A673 (cell line): ENCODE measurements around the gene TTC19. TPM values are rescaled to one million over a fixed set of nuclear protein-coding genes. Genes with fewer than 3 reads are reported as not detected.
"Not testable (repeated sequence)": the region's sequence is repeated elsewhere in the genome, so short reads cannot be mapped to it uniquely, and the experiment has no call there.

ENCODE experiments used
- BruUV-seq: library from RNA; stranded (reverse); fragments of 400-500 nt; replicated peaks from 2 replicates; lab custom pipeline; 2021; lab: Mats Ljungman, UMichigan
- CTCF ChIA-PET: fragments of 300-600 bp; sonication (Branson Sonifier 250); formaldehyde crosslinking; loops from one replicate; lab custom pipeline; 2022; ENCODE audit warnings: antibody characterized with exemption; lab: Charles Lee
- POLR2A ChIA-PET: fragments of 300-600 bp; sonication (Branson Sonifier 250); formaldehyde crosslinking; loops from one replicate; lab custom pipeline; 2022; ENCODE audit warnings: antibody characterized with exemption; ENCODE audit not compliant: low non-redundant PET; lab: Charles Lee
- DNase-seq: peaks from one replicate; pipeline ENCODE4 v3.0.0-alpha.2; 2015; ENCODE audit warnings: low spot score
- H3K27ac ChIP-seq: fragments of 200-600 bp; sonication (generic); 2 replicates; pipeline ENCODE4 v1.5.1; 2016; ENCODE audit warnings: mixed run types, low read depth, mild to moderate bottlenecking, mixed read lengths, antibody characterized with exemption, low read length; ENCODE audit not compliant: poor library complexity, severe bottlenecking
- H3K27me3 ChIP-seq: fragments of 200-600 bp; sonication (generic); replicated peaks from 2 replicates; pipeline ENCODE4 v1.6.1; 2017; ENCODE audit warnings: mixed run types, low read depth, mild to moderate bottlenecking, mixed read lengths, antibody characterized with exemption, low read length; ENCODE audit not compliant: insufficient read depth, poor library complexity
- H3K36me3 ChIP-seq: fragments of 200-600 bp; sonication (generic); 2 replicates; pipeline ENCODE4 v1.6.1; 2016; ENCODE audit warnings: mixed run types, mild to moderate bottlenecking, mixed read lengths, antibody characterized with exemption, low read length; ENCODE audit not compliant: insufficient read depth, poor library complexity, severe bottlenecking
- H3K4me1 ChIP-seq: fragments of 200-600 bp; sonication (generic); 2 replicates; pipeline ENCODE4 v1.6.1; 2017; ENCODE audit warnings: mixed run types, mild to moderate bottlenecking, mixed read lengths, antibody characterized with exemption, low read length; ENCODE audit not compliant: insufficient read depth, poor library complexity, severe bottlenecking
- H3K4me3 ChIP-seq: fragments of 200-600 bp; sonication (generic); 2 replicates; pipeline ENCODE4 v1.5.1; 2016; ENCODE audit warnings: low read depth, mixed run types, mild to moderate bottlenecking, mixed read lengths, low read length; ENCODE audit not compliant: poor library complexity, severe bottlenecking
- H3K9me3 ChIP-seq: fragments of 200-600 bp; sonication (generic); 2 replicates; pipeline ENCODE4 v1.6.1; 2016; ENCODE audit warnings: mixed run types, low read depth, mild to moderate bottlenecking, mixed read lengths, antibody characterized with exemption, low read length; ENCODE audit not compliant: poor library complexity, severe bottlenecking
- EZH2 ChIP-seq: fragments of 200-600 bp; sonication (generic); IDR thresholded peaks from 2 replicates; pipeline ENCODE4 v1.6.1; 2017; ENCODE audit warnings: borderline replicate concordance, low read depth, mild to moderate bottlenecking, mixed read lengths, antibody characterized with exemption, low read length; ENCODE audit not compliant: poor library complexity, severe bottlenecking
- intact Hi-C: fragments of 100-400 bp; cut with micrococcal nuclease; formaldehyde crosslinking; loops from one replicate; pipeline ENCODE4 v1.10.0; 2022; ENCODE audit not compliant: unreplicated experiment
- total RNA-seq: library from RNA; stranded (reverse); gene quantifications from 2 replicates; pipeline ENCODE4 v1.2.3, GENCODE V29; 2021
- TF ChIP-seq, protein P1 (sequence below): fragments of 300-800, 200-600 bp; sonication (generic); conservative IDR thresholded peaks from 2 replicates; pipeline ENCODE4 v1.5.1; 2017; ENCODE audit warnings: low read depth, mild to moderate bottlenecking, antibody characterized with exemption, low read length, moderate library complexity, mixed read lengths

TTC19 gene
- total RNA-seq, 1 experiment from 2014 or later, result 44.5 TPM

DNA sequence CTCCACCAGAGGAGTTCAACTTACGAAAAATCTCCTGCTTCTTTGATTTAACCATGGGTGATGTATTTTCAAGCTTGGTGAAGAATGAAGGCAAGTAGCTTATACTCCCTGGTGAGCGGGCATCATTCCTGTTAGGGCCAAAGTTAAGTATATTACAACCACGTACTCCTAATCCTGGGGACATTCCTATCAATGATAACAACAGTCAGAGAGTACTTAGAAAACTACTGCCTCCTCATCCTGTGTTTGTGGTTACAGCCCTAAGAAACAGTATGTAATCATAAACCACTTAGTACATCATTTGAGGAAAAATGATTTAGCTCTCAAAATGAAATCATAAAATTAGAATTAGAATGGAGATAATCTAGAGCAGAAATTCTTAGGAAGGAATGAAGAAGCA is 47.3 kb downstream of the TTC19 start:
- H3K4me3 ChIP-seq, result no peak overlapping the region
- intact Hi-C loops, result no loop called here
- H3K27ac ChIP-seq, result no peak overlapping the region
- TF ChIP-seq, protein P1, sequence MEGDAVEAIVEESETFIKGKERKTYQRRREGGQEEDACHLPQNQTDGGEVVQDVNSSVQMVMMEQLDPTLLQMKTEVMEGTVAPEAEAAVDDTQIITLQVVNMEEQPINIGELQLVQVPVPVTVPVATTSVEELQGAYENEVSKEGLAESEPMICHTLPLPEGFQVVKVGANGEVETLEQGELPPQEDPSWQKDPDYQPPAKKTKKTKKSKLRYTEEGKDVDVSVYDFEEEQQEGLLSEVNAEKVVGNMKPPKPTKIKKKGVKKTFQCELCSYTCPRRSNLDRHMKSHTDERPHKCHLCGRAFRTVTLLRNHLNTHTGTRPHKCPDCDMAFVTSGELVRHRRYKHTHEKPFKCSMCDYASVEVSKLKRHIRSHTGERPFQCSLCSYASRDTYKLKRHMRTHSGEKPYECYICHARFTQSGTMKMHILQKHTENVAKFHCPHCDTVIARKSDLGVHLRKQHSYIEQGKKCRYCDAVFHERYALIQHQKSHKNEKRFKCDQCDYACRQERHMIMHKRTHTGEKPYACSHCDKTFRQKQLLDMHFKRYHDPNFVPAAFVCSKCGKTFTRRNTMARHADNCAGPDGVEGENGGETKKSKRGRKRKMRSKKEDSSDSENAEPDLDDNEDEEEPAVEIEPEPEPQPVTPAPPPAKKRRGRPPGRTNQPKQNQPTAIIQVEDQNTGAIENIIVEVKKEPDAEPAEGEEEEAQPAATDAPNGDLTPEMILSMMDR, result no peak
- no peak for TF ChIP-seq EZH2
- BruUV-seq, result no TSS peak
- peaks cover 50% of the 10 kb centered on the region for H3K36me3 ChIP-seq
- ChIA-PET CTCF (no interaction called here), POLR2A (no interaction called here)
- no peaks in the 10 kb centered on the region for H3K9me3 ChIP-seq
- H3K4me1 ChIP-seq, result no peaks in the 10 kb centered on the region
- no peak for DNase-seq
- H3K27me3 ChIP-seq, result no peaks in the 10 kb centered on the region

DNA sequence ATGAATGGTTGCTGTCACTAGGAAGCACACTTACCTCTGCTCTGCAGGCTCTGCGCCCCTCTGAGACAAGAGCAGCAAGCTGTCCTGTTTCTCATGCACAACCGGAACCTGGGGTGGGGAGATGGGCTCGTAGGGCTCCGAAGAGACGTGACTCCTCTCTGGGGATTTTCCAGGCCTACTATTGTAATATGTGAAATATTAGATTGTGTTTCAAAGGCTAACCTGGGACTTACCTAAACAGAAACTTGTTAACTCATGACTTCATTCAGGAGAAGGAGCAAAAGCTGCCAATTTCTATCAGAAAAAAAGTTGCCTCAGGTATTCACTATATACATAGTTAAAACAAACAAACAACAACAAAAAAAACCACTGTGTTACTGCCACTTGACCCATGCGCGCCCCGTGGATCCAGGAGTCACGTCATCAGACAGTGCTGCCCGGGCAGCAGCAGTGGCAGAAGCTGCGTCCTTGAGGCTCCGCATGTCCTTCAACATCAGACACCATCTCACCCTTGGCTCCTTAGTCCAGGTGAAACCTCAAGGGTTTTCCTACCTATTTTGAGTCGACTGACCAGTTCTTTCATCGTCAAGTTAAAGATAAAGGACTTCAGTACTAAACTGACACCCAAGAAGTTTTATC is 49.3 kb downstream of the TTC19 start:
- no peak for TF ChIP-seq EZH2
- DNase-seq, result no peak
- peaks cover 50% of the 10 kb centered on the region for H3K36me3 ChIP-seq
- intact Hi-C loops, result no loop called here
- H3K27ac ChIP-seq, result no peak overlapping the region
- H3K4me1 ChIP-seq, result no peaks in the 10 kb centered on the region
- BruUV-seq, result no TSS peak
- POLR2A ChIA-PET, result interaction anchor here (0.6 kb wide), 1 partner anchor 10 kb away, joined by 3 read pairs; no protein-coding TSS in a partner anchor
- H3K27me3 ChIP-seq, result no peaks in the 10 kb centered on the region
- CTCF ChIA-PET, result no interaction called here
- no peak overlapping the region for H3K4me3 ChIP-seq
- no peaks in the 10 kb centered on the region for H3K9me3 ChIP-seq

DNA sequence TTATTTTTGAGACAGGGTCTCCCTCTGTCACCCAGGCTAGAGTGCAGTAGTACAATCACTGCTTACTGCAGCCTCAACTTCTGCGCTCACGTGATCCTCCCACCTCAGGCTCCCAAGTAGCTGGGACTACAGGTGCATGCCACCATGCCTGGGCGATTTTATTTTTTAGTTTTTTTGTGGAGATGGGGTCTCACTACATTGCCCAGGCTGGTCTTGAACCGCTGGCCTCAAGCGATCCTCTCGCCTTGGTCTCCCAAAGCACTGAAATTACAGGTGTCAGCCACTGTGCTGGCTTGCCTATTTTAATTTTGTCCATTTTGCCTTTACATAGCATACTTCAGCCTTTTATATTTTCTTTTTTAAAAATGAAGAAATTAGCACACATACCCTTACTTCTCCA is 51.2 kb downstream of the TTC19 start:
- Histone ChIP-seq H3K27ac (no peak overlapping the region), H3K4me1 (no peaks in the 10 kb centered on the region), H3K9me3 (no peaks in the 10 kb centered on the region), H3K27me3 (no peaks in the 10 kb centered on the region), H3K36me3 (peaks cover 41% of the 10 kb centered on the region), H3K4me3 (no peak overlapping the region)
- TF ChIP-seq, protein P1, result no peak
- TF ChIP-seq EZH2, result no peak
- no peak for DNase-seq
- BruUV-seq, result no TSS peak
- ChIA-PET CTCF (no interaction called here), POLR2A (no interaction called here)
- intact Hi-C loops, result no loop called here

DNA sequence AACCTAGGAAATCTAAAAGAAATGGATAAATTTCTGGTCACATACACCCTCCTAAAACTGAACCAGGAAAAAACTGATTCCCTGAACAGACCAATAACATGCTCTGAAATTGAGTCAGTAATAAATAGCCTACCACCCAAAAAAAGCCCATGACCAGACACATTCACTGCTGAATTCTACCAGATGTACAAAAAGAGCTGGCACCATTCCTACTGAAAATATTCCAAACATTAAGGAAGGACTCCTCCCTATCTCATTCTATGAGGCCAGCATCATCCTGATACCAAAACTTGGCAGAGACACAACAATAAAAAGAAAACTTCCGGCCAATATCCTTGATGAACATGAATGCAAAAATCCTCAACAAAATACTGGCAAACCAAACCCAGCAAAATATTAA is 52.9 kb downstream of the TTC19 start:
- H3K9me3 ChIP-seq, result no peaks in the 10 kb centered on the region
- intact Hi-C loops, result no loop called here
- no peaks in the 10 kb centered on the region for H3K4me1 ChIP-seq
- no TSS peak for BruUV-seq
- peaks cover 38% of the 10 kb centered on the region for H3K36me3 ChIP-seq
- no peaks in the 10 kb centered on the region for H3K27me3 ChIP-seq
- H3K27ac ChIP-seq, result no peak overlapping the region
- no peak for DNase-seq
- CTCF ChIA-PET, result no interaction called here
- POLR2A ChIA-PET, result no interaction called here
- no peak overlapping the region for H3K4me3 ChIP-seq
- TF ChIP-seq EZH2, result no peak
- TF ChIP-seq, protein P1, result no peak

DNA sequence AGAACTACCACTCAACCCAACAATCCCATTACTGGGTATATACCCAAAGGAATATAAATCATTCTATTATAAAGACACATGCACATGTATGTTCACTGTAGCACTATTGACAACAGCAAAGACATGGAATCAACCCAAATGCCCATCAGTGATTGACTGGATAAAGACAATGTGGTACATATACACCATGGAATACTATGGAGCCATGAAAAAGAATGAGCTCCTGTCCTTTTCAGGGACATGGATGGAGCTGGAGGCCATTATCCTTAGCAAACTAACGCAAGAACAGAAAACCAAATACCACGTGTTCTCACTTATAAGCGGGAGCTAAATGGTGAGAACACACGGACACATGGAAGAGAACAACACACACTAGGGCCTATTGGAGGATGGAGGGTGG is 55.5 kb downstream of the TTC19 start:
- H3K4me3 ChIP-seq, H3K27ac ChIP-seq, H3K9me3 ChIP-seq, POLR2A ChIA-PET, H3K27me3 ChIP-seq, intact Hi-C loops, CTCF ChIA-PET, BruUV-seq, H3K4me1 ChIP-seq, DNase-seq: not testable (repeated sequence)
- H3K36me3 ChIP-seq, result peaks cover 42% of the 10 kb centered on the region
